AG09319 (cell line): ENCODE measurements around the gene SUMF1.

ENCODE experiments used
- DNase-seq: peaks from one replicate; pipeline ENCODE4 v3.0.0-alpha.2; 2010; ENCODE audit warnings: low read depth; ENCODE audit errors: extremely low read depth
- TF ChIP-seq, protein P1 (sequence below): IDR thresholded peaks from 2 replicates; pipeline ENCODE4 v1.5.1; 2011; ENCODE audit warnings: low read depth, mild to moderate bottlenecking, inconsistent platforms, low read length, moderate library complexity

SUMF1 gene

DNA sequence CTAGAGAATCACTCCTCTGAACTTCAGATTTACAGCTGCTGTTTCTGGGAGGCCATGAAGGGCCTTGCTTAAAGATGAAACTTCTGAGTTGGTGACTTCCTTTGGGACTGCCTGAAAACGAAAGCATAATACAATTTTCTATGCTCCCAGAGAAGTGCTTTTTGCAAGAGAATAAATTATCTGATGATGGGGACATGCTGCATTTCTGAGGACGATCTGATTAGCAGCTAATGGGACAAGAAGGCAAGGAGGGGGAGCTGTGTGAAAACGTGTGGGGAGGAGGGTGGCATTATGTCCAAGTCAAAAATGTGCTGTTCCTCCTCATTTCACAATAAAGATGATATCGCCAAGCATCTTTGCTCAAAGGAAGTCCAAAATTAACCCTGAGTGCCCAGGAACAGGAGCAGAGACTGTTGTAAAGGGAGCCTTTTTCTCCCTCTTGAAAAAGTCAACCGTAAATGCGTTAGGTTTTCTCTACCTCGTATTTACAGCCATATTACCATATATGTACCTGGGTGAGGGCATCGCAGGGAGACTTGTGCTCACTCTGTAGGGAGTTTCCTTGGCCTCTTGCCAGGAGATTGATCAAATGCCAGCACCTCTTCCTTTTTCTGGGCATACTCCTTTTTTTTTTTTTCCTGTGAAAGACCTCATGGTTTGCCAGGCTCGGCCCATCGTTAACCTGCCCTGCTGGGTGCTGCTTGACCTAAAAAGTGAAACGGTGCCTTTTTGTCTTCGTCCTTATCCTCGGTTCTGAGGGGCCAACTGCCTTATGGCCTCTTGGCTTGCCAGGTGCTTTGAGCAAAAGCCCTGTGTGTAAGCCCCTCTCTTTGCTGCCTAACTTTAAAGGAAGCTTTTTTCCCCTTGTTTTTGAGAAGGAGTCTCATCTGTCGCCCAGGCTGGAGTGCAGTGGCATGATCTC, 37.5 kb upstream of the SUMF1 start:
- DNase-seq, result no peak
- TF ChIP-seq, protein P1, sequence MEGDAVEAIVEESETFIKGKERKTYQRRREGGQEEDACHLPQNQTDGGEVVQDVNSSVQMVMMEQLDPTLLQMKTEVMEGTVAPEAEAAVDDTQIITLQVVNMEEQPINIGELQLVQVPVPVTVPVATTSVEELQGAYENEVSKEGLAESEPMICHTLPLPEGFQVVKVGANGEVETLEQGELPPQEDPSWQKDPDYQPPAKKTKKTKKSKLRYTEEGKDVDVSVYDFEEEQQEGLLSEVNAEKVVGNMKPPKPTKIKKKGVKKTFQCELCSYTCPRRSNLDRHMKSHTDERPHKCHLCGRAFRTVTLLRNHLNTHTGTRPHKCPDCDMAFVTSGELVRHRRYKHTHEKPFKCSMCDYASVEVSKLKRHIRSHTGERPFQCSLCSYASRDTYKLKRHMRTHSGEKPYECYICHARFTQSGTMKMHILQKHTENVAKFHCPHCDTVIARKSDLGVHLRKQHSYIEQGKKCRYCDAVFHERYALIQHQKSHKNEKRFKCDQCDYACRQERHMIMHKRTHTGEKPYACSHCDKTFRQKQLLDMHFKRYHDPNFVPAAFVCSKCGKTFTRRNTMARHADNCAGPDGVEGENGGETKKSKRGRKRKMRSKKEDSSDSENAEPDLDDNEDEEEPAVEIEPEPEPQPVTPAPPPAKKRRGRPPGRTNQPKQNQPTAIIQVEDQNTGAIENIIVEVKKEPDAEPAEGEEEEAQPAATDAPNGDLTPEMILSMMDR, result no peak

DNA sequence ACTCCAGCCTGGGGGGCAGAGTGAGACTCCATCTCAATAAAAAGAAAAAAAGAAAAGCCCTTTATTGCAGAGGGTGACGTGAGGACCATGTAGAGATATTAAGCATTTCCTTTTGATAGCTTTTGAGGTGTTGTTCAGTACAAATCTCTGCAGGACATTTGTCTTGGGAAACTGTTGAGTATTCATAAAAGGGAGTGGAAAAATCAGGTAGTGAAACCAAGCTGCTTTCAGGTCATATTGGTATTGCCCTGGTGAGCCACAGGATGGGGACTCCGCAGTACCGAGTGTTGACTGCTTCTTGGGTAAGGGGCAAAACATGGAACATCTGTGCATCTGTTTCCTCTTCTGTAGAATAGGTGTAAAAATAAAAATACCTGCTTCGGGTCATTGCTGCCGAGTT, 36.0 kb upstream of the SUMF1 start:
- DNase-seq, result no peak
- TF ChIP-seq, protein P1, result no peak

DNA sequence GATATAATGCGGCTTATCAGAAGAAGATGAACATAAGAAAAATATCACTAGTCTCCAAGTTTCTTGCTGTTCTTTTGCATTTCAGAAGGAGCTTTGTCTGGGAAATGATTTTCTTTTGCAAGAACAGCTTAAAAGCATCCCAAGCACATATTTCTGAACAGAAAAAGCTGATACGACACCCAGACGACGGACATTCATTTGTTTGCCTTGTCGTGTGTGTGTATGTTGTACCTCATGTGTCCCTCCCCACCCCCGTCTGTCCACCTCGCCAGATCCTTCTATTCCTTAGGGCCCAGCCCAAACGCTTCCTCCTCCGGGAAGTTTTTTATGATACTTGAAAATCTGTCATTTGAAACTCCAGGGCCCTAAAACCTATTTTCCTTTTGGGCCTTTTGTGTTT, 34.9 kb upstream of the SUMF1 start:
- no peak for DNase-seq
- TF ChIP-seq, protein P1, result no peak

DNA sequence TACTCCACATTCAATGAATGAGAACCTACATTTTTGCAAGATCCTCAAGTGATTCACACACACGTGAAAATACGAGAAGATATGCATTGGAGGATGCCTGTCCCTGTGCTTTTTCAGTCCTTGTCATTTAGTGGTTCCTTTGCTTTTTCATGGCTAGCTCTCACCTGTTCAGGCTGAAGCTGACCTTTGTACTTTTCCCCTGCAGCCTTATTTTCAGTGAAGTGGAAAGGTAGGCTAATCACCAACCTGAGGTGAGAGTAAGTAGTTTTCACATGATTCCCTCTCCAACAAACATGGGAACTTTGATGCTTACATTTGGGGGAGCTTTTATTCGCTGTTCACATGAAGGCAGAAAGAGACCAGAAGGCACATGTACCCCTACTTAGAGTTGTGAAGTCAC, 34.4 kb upstream of the SUMF1 start:
- no peak for DNase-seq
- TF ChIP-seq, protein P1, result no peak

DNA sequence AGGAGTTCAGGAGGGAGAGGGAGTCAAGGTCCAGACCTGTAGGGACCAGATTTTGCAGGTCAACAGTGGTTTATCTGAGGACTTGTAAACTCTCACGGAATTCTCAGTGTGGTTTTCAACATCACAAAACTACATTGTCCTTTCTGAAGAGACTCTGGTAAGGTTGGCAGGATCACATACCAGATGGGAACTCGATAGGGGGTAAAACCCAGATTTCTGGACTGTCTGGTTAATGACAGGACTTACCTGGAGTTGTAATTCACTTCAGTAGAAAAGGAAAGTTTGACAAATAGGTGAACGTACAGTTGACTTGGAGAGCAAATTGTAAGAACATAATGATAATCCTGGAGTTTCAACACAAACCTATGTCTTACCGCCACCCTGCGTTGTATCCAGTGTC, 31.4 kb upstream of the SUMF1 start:
- no peak for DNase-seq
- TF ChIP-seq, protein P1, result no peak

DNA sequence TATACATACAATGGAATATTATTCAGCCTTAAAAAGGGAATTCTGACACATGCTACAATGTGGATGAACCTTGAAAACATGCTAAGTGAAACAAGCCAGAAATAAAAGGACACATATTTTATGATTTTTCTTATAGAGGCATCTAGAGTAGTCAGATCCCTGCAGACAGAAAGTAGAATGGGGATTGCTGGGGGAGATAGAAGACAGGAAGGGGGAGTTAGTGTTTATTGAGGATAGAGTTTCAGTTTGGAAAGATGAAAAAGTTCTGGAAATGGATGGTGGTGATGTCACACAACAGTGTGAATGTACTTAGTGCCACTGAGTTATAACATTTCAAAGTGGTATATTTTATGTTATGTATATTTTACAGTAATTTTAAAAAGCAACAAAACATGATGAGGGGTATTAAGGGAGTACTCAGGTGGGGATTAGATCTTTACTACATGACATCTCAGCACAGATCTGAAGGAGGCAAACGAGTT, 30.8 kb upstream of the SUMF1 start:
- DNase-seq, result no peak
- TF ChIP-seq, protein P1, result no peak

DNA sequence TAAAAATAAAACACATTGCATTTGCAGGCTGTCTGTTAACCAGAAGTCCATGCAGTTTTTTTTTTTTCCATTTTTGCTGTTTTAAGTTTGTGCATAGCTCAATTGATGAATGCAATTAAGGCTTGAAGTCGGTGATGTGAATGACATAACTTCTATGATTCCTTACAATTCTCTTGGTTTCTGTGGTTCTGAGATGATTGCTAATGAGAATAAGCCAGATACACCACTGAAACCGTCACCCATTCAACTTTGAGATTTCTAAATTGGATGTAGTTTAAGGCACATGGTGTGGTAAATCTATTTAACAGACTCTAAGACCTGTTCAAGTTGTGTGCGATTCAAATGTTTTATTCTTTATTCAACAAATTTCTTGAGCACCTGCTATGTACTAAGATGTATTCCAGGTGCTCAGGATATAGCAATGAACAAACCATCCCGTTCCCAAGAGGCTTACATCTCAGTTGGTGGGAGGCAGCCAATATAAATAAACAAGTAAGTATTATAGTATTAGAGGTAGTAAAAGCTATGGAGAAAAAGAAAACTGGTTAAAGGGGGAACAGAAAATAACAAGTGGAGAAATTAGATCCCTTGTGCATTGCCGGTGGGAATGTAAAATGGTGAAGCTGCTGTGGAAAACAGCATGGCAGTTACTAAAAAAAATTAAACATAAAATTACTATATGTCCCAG, 30.1 kb upstream of the SUMF1 start:
- TF ChIP-seq, protein P1, result no peak
- no peak for DNase-seq
